HG03460 (cell line): Measurements from ENCODE around the gene GRID1.
"Not testable (repeated sequence)": the region's sequence is repeated elsewhere in the genome, so short reads cannot be mapped to it uniquely, and the experiment has no call there.

Experiments used
- ATAC-seq: cut with Tn5 transposase; IDR thresholded peaks from one replicate; pipeline ENCODE4 v1.9.1; 2021; ENCODE audit not compliant: unreplicated experiment

Gene GRID1

GRCh38 chr10:85976267-85976793 is 390.3 kb downstream of the GRID1 start:
- no peak for ATAC-seq

GRCh38 chr10:85971494-85971893 is 395.1 kb downstream of the GRID1 start:
- ATAC-seq = no peak

GRCh38 chr10:85967594-85967993 is 399.0 kb downstream of the GRID1 start:
- ATAC-seq = no peak

GRCh38 chr10:85961479-85962067 is 405.0 kb downstream of the GRID1 start:
- ATAC-seq = no peak

GRCh38 chr10:85961073-85961472 is 405.5 kb downstream of the GRID1 start:
- ATAC-seq = no peak

- ATAC-seq = no peak
These were observed 407.4 kb downstream of the GRID1 start for GRCh38 chr10:85959239-85959638.

GRCh38 chr10:85950921-85951320 is 415.7 kb downstream of the GRID1 start:
- ATAC-seq = no peak

GRCh38 chr10:85946713-85947326 is 419.8 kb downstream of the GRID1 start:
- ATAC-seq = peak; percentile 89

- no peak for ATAC-seq
These were observed 430.4 kb downstream of the GRID1 start for GRCh38 chr10:85936161-85936560.

GRCh38 chr10:85934586-85934985 is 432.0 kb downstream of the GRID1 start:
- no peak for ATAC-seq

GRCh38 chr10:85929993-85930392 is 436.6 kb downstream of the GRID1 start:
- ATAC-seq = not testable (repeated sequence)

GRCh38 chr10:85927952-85928665 is 438.5 kb downstream of the GRID1 start:
- no peak for ATAC-seq

GRCh38 chr10:85926986-85927385 is 439.6 kb downstream of the GRID1 start:
- ATAC-seq = no peak

GRCh38 chr10:85926136-85926535 is 440.5 kb downstream of the GRID1 start:
- ATAC-seq = no peak

GRCh38 chr10:85925201-85925750 is 441.3 kb downstream of the GRID1 start:
- ATAC-seq = no peak

- ATAC-seq = no peak
These were observed 442.1 kb downstream of the GRID1 start for GRCh38 chr10:85924382-85925102.

- no peak for ATAC-seq
These were observed 444.1 kb downstream of the GRID1 start for GRCh38 chr10:85922356-85923129.

- ATAC-seq = no peak
These were observed 444.8 kb downstream of the GRID1 start for GRCh38 chr10:85921789-85922188.

- no peak for ATAC-seq
These were observed 446.3 kb downstream of the GRID1 start for GRCh38 chr10:85920311-85920710.

- ATAC-seq = no peak
These were observed 447.0 kb downstream of the GRID1 start for GRCh38 chr10:85919491-85920021.
